Keratinocyte (primary cell): ENCODE results near the gene TMEM151B. TPM values are rescaled to one million over a fixed set of nuclear protein-coding genes. Genes with fewer than 3 reads are reported as not detected.

Source experiments
- DNase-seq: peaks from one replicate; pipeline ENCODE4 v3.0.0-alpha.2; 2011; ENCODE audit warnings: low read depth, missing footprints, low spot score
- FAIRE-seq: peaks from 2 replicates; lab custom pipeline; 2011; peaks lifted over from hg19 to GRCh38; lab: Jason Lieb, UNC
- H2AFZ ChIP-seq: 2 replicates; pipeline ENCODE4 v1.6.0; 2012; ENCODE audit warnings: low read length, control low read depth, inconsistent platforms; ENCODE audit not compliant: control insufficient read depth
- H3K27ac ChIP-seq: 2 replicates; pipeline ENCODE4 v1.5.1; 2011; ENCODE audit warnings: low read length; ENCODE audit not compliant: control insufficient read depth, insufficient read depth
- H3K27me3 ChIP-seq: 3 replicates; pipeline ENCODE4 v1.6.0; 2011; ENCODE audit warnings: low read length; ENCODE audit not compliant: control insufficient read depth, insufficient read depth; ENCODE audit errors: extremely low read depth
- H3K36me3 ChIP-seq, 2 experiments: 2 replicates in 1 of 2; 3 replicates in 1 of 2; pipeline ENCODE4 v1.5.1; 2011; ENCODE audit warnings: low read length in 2 of 2, mild to moderate bottlenecking in 1 of 2; ENCODE audit not compliant: control insufficient read depth in 2 of 2, insufficient read depth in 2 of 2; ENCODE audit errors: extremely low read depth in 1 of 2
- H3K4me1 ChIP-seq: 3 replicates; pipeline ENCODE4 v1.5.1; 2011; ENCODE audit warnings: low read length; ENCODE audit not compliant: control insufficient read depth, insufficient read depth; ENCODE audit errors: extremely low read depth
- H3K4me2 ChIP-seq: 3 replicates; pipeline ENCODE4 v1.6.0; 2011; ENCODE audit warnings: low read depth, low read length; ENCODE audit not compliant: control insufficient read depth, insufficient read depth; ENCODE audit errors: extremely low read depth
- H3K4me3 ChIP-seq, 3 experiments: fragments of 200-600 bp in 1 of 3; sonication (generic) in 1 of 3; 2 replicates in 2 of 3; 3 replicates in 1 of 3; pipeline ENCODE4 v1.5.1; 2011 to 2016; ENCODE audit warnings: low read length in 3 of 3, mild to moderate bottlenecking in 3 of 3, control low read depth in 2 of 3, inconsistent platforms in 1 of 3, low read depth in 1 of 3, mixed read lengths in 1 of 3, mixed run types in 1 of 3, moderate library complexity in 1 of 3; ENCODE audit not compliant: control insufficient read depth in 2 of 3, insufficient read depth in 2 of 3; ENCODE audit errors: extremely low read depth in 1 of 3
- H3K79me2 ChIP-seq: 2 replicates; pipeline ENCODE4 v1.6.0; 2012; ENCODE audit warnings: low read length; ENCODE audit not compliant: control insufficient read depth, insufficient read depth
- H3K9ac ChIP-seq: 3 replicates; pipeline ENCODE4 v1.6.0; 2011; ENCODE audit warnings: low read length; ENCODE audit not compliant: control insufficient read depth, insufficient read depth; ENCODE audit errors: extremely low read depth
- H3K9me1 ChIP-seq: 3 replicates; pipeline ENCODE4 v1.6.0; 2011; ENCODE audit warnings: low read length; ENCODE audit not compliant: control insufficient read depth, insufficient read depth; ENCODE audit errors: extremely low read depth
- H3K9me3 ChIP-seq: 2 replicates; pipeline ENCODE4 v1.5.1; 2012; ENCODE audit warnings: low read depth, low read length; ENCODE audit not compliant: control insufficient read depth
- H4K20me1 ChIP-seq: 3 replicates; pipeline ENCODE4 v1.6.0; 2011; ENCODE audit warnings: low read length; ENCODE audit not compliant: control insufficient read depth, insufficient read depth; ENCODE audit errors: extremely low read depth
- EZH2 ChIP-seq: IDR thresholded peaks from one replicate; pipeline ENCODE4 v1.6.1; 2012; ENCODE audit warnings: inconsistent platforms, mild to moderate bottlenecking, low read length, moderate library complexity
- dilution Hi-C: fragments of 300-500 bp; cut with MboI; formaldehyde crosslinking; loops from one replicate; pipeline ENCODE4 v1.7.0; 2020; ENCODE audit warnings: low sequenced_read_pairs; ENCODE audit not compliant: extremely low pct_ligation_motif_present
- polyA plus RNA-seq, 5 experiments: library from polyadenylated mRNA; depleted of rRNA in 3 of 5; stranded (reverse) in 3 of 5; stranded (forward) in 1 of 5; unstranded in 1 of 5; fragments of >200 nt; gene quantifications; 1 replicate in 1 of 5; 2 replicates in 3 of 5; 3 replicates in 1 of 5; pipeline versions ENCODE4 v1.2.1 to v1.2.3, GENCODE V29; 2011 to 2012; ENCODE audit warnings: missing spikeins in 2 of 5, low read depth in 1 of 5, low replicate concordance in 1 of 5
- TF ChIP-seq, protein P1 (sequence below), 3 experiments: IDR thresholded peaks in 1 of 3; conservative IDR thresholded peaks in 1 of 3; optimal IDR thresholded peaks in 1 of 3; 2 replicates in 2 of 3; 3 replicates in 1 of 3; pipeline versions ENCODE3 to v1.5.1; 2011; ENCODE audit warnings: low read length in 3 of 3, mild to moderate bottlenecking in 3 of 3, moderate library complexity in 2 of 3, control low read depth in 1 of 3, inconsistent platforms in 1 of 3; ENCODE audit not compliant: insufficient read depth in 2 of 3; ENCODE audit errors: extremely low read depth in 1 of 3

The TMEM151B gene
- polyA plus RNA-seq, 1 donor (not counting 4 experiments of a cell fraction or from before 2014, with no cell fraction given): not detected

DNA sequence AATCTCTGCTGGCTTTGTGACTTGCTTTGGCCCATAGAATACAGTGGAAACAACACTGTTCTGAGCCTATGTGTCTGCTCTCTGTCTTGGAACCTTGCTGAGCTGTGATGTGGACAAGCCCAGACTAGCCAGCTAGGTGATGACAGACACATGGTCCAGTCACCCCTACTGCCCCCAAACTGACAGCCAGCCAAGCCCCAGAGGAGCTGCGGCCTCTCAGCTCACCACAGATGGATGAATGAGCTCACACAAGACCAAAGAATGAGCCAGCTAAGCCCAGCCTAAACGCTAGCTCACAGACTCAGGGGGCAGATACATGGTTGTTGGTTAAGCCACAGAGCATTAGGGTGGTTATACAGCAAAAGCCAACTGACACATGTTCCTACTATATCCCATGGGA is 38.8 kb downstream of the TMEM151B start:
- Histone ChIP-seq H3K9me3 (no peaks in the 10 kb centered on the region), H3K4me3 (no peak overlapping the region), H3K4me1 (peaks cover 19% of the 10 kb centered on the region), H3K9me1 (no peaks in the 10 kb centered on the region), H3K9ac (no peak overlapping the region), H2AFZ (no peak overlapping the region), H3K27me3 (no peaks in the 10 kb centered on the region), H3K36me3 (peaks cover 25 to 43% of the 10 kb centered on the region in 2 experiments), H3K27ac (peak overlapping the region; percentile 4), H3K4me2 (peak overlapping the region; percentile 30), H3K79me2 (peaks cover 12% of the 10 kb centered on the region), H4K20me1 (no peaks in the 10 kb centered on the region)
- DNase-seq (peak; percentile 30), FAIRE-seq (peak; percentile 80)
- TF ChIP-seq, protein P1, sequence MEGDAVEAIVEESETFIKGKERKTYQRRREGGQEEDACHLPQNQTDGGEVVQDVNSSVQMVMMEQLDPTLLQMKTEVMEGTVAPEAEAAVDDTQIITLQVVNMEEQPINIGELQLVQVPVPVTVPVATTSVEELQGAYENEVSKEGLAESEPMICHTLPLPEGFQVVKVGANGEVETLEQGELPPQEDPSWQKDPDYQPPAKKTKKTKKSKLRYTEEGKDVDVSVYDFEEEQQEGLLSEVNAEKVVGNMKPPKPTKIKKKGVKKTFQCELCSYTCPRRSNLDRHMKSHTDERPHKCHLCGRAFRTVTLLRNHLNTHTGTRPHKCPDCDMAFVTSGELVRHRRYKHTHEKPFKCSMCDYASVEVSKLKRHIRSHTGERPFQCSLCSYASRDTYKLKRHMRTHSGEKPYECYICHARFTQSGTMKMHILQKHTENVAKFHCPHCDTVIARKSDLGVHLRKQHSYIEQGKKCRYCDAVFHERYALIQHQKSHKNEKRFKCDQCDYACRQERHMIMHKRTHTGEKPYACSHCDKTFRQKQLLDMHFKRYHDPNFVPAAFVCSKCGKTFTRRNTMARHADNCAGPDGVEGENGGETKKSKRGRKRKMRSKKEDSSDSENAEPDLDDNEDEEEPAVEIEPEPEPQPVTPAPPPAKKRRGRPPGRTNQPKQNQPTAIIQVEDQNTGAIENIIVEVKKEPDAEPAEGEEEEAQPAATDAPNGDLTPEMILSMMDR (optimal IDR thresholded peaks at IDR 0.05 in 1 of 3, IDR thresholded peaks at IDR 0.05 in 1 of 3, conservative IDR thresholded peaks at IDR 0.05 in 1 of 3; ENCODE audit: extremely low read depth in 1 of 3, insufficient read depth in 2 of 3, low read length in 3 of 3): no peak
- no peak for TF ChIP-seq EZH2
- dilution Hi-C loops: no loop called here

DNA sequence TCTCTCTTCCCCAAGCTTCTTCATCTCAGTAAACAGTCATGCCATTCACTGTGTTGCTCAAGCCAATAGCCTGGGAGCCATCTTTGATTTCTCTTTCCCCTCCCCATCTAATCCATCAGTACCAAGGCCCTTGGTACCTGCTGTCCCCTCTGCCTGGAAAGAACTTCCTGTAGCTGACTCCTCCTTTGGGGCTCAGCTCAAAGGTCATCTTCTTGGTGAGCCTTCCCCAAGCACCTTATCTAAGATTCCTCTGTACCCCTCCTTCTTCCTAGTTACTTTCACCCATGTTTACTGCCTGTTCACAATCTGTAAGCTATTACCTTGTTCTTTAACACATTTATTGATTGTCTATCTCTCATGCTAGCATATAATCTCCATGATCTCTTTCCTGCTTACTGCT is 39.4 kb downstream of the TMEM151B start:
- dilution Hi-C loops: no loop called here
- H2AFZ ChIP-seq: no peak overlapping the region
- H3K36me3 ChIP-seq: peaks cover 19 to 38% of the 10 kb centered on the region in 2 experiments
- H3K4me3 ChIP-seq: no peak overlapping the region
- DNase-seq: no peak
- H3K9ac ChIP-seq: no peak overlapping the region
- no peaks in the 10 kb centered on the region for H3K9me1 ChIP-seq
- no peaks in the 10 kb centered on the region for H4K20me1 ChIP-seq
- H3K79me2 ChIP-seq: peaks cover 12% of the 10 kb centered on the region
- H3K9me3 ChIP-seq: no peaks in the 10 kb centered on the region
- H3K4me1 ChIP-seq: peaks cover 19% of the 10 kb centered on the region
- no peak for TF ChIP-seq EZH2
- TF ChIP-seq, protein P1 (optimal IDR thresholded peaks at IDR 0.05 in 1 of 3, IDR thresholded peaks at IDR 0.05 in 1 of 3, conservative IDR thresholded peaks at IDR 0.05 in 1 of 3; ENCODE audit: extremely low read depth in 1 of 3, insufficient read depth in 2 of 3, low read length in 3 of 3): no peak
- no peak overlapping the region for H3K4me2 ChIP-seq
- FAIRE-seq: no peak
- H3K27ac ChIP-seq: no peak overlapping the region
- H3K27me3 ChIP-seq: no peaks in the 10 kb centered on the region
